Measurements from ENCODE around the gene TBCD.
"Not testable (repeated sequence)": the region's sequence is repeated elsewhere in the genome, so short reads cannot be mapped to it uniquely, and the experiment has no call there.

The TBCD gene

GRCh38 chr17:82948081-82948511 lies 196.2 kb downstream of the TBCD start:
- no peak for DNase-seq (ENCODE audit: extremely low read depth in 1 of 2, low read depth in 1 of 2)

GRCh38 chr17:82948957-82949356 lies 197.1 kb downstream of the TBCD start:
- no peak for DNase-seq (ENCODE audit: extremely low read depth in 1 of 2, low read depth in 1 of 2)

- DNase-seq (ENCODE audit: extremely low read depth in 1 of 2, low read depth in 1 of 2): no peak
Observed at GRCh38 chr17:82949361-82949760, 197.5 kb downstream of the TBCD start.

- no peak for DNase-seq (ENCODE audit: extremely low read depth in 1 of 2, low read depth in 1 of 2)
Observed at GRCh38 chr17:82949984-82950383, 198.1 kb downstream of the TBCD start.

- no peak for DNase-seq (ENCODE audit: extremely low read depth in 1 of 2, low read depth in 1 of 2)
Observed at GRCh38 chr17:82950525-82951102, 198.7 kb downstream of the TBCD start.

- no peak for DNase-seq (ENCODE audit: extremely low read depth in 1 of 2, low read depth in 1 of 2)
Observed at GRCh38 chr17:82952019-82952418, 200.2 kb downstream of the TBCD start.

GRCh38 chr17:82955106-82955505 lies 203.2 kb downstream of the TBCD start:
- not testable (repeated sequence) for DNase-seq (ENCODE audit: extremely low read depth in 1 of 2, low read depth in 1 of 2)

GRCh38 chr17:82955627-82956026 lies 203.8 kb downstream of the TBCD start:
- not testable (repeated sequence) for DNase-seq (ENCODE audit: extremely low read depth in 1 of 2, low read depth in 1 of 2)

GRCh38 chr17:82956146-82956725 lies 204.4 kb downstream of the TBCD start:
- no peak for DNase-seq (ENCODE audit: extremely low read depth in 1 of 2, low read depth in 1 of 2)

- no peak for DNase-seq (ENCODE audit: extremely low read depth in 1 of 2, low read depth in 1 of 2)
Observed at GRCh38 chr17:82956726-82957468, 205.0 kb downstream of the TBCD start.

- DNase-seq (ENCODE audit: extremely low read depth in 1 of 2, low read depth in 1 of 2): no peak
Observed at GRCh38 chr17:82957469-82957795, 205.6 kb downstream of the TBCD start.

GRCh38 chr17:82957961-82958561 lies 206.2 kb downstream of the TBCD start:
- DNase-seq (ENCODE audit: extremely low read depth in 1 of 2, low read depth in 1 of 2): no peak

- no peak for DNase-seq (ENCODE audit: extremely low read depth in 1 of 2, low read depth in 1 of 2)
Observed at GRCh38 chr17:82959242-82959930, 207.5 kb downstream of the TBCD start.

- no peak for DNase-seq (ENCODE audit: extremely low read depth in 1 of 2, low read depth in 1 of 2)
Observed at GRCh38 chr17:82959990-82960418, 208.1 kb downstream of the TBCD start.

GRCh38 chr17:82960419-82961271 lies 208.8 kb downstream of the TBCD start:
- no peak for DNase-seq (ENCODE audit: extremely low read depth in 1 of 2, low read depth in 1 of 2)

- no peak for DNase-seq (ENCODE audit: extremely low read depth in 1 of 2, low read depth in 1 of 2)
Observed at GRCh38 chr17:82961366-82962162, 209.7 kb downstream of the TBCD start.

- DNase-seq (ENCODE audit: extremely low read depth in 1 of 2, low read depth in 1 of 2): no peak
Observed at GRCh38 chr17:82962163-82962720, 210.4 kb downstream of the TBCD start.

- DNase-seq (ENCODE audit: extremely low read depth in 1 of 2, low read depth in 1 of 2): peak in 1 of 2 donors; percentile 16
Observed at GRCh38 chr17:82963104-82963950, 211.5 kb downstream of the TBCD start.
